Adrenal gland (tissue), 12 donors: ENCODE results near the gene SOCS6. TPM values are rescaled to one million over a fixed set of nuclear protein-coding genes. Genes with fewer than 3 reads are reported as not detected.

ENCODE experiments used
- DNase-seq, 7 donors: peaks; one replicate each; pipeline ENCODE4 v3.0.0-alpha.2; 2019 to 2020
- H3K27ac ChIP-seq, 5 donors: fragments of 200-600 bp; sonication (generic) in 4 of 5; 1 replicate in 3 of 5; 2 replicates in 2 of 5; pipeline versions ENCODE4 v1.5.1 to v1.8.0; 2016 to 2020; ENCODE audit warnings: mild to moderate bottlenecking in 1 of 5
- H3K27me3 ChIP-seq: fragments of 200-600 bp; 2 replicates; pipeline ENCODE4 v1.8.0; 2021
- H3K36me3 ChIP-seq, 2 donors: fragments of 200-600 bp; replicated peaks in 1 of 2; 1 replicate in 1 of 2; 2 replicates in 1 of 2; pipeline versions ENCODE4 v1.5.1 to v1.8.0; 2018 to 2022
- H3K4me1 ChIP-seq, 2 donors: fragments of 200-600 bp; replicated peaks in 1 of 2; 1 replicate in 1 of 2; 2 replicates in 1 of 2; pipeline versions ENCODE4 v1.5.1 to v1.8.0; 2018 to 2021
- H3K4me3 ChIP-seq, 4 donors: fragments of 200-600 bp; sonication (generic) in 3 of 4; one replicate each; pipeline ENCODE4 v1.5.1; 2016 to 2018
- H3K9me3 ChIP-seq, 3 donors: fragments of 200-600 bp; sonication (generic) in 1 of 3; replicated peaks in 1 of 3; 1 replicate in 2 of 3; 2 replicates in 1 of 3; pipeline versions ENCODE4 v1.5.1 to v1.8.0; 2016 to 2021
- CTCF ChIP-seq, 6 experiments: fragments of 450-650 bp in 4 of 6; fragments of 200-600 bp in 2 of 6; sonication (generic) in 1 of 6; IDR thresholded peaks; 1 replicate in 5 of 6; 2 replicates in 1 of 6; pipeline versions ENCODE4 v1.5.1 to v1.8.0; 2016 to 2021; ENCODE audit warnings: antibody characterized with exemption in 6 of 6, mild to moderate bottlenecking in 2 of 6, moderate library complexity in 1 of 6
- POLR2A ChIP-seq, 2 donors: fragments of 450-650 bp; IDR thresholded peaks; one replicate each; pipeline ENCODE4 v1.6.1; 2017; ENCODE audit warnings: antibody characterized with exemption in 2 of 2, mild to moderate bottlenecking in 2 of 2, moderate library complexity in 1 of 2
- WGBS, 4 donors: extraction: QIAGEN DNeasy Blood & Tissue Kit in 2 of 4; methylation state at CpG; one replicate each; pipeline versions ENCODE4 v1.1.5 to v1.1.7; 2013 to 2017; 5-methylcytosine and 5-hydroxymethylcytosine counted together
- intact Hi-C, 2 donors: fragments of 100-400 bp; cut with DNase I; formaldehyde crosslinking; loops; one replicate each; pipeline versions ENCODE4 v1.14.1 to v1.15.0; 2022 to 2023
- polyA plus RNA-seq, 3 donors: library from polyadenylated mRNA; stranded (reverse); fragments of 200-250 nt in 2 of 3; fragments of 350-450 nt in 1 of 3; fragmentation: Illumina TruSeq in 1 of 3; extraction: RNeasy Lipid Tissue Mini Kit (QIAGEN cat#74804) in 1 of 3; gene quantifications; one replicate each; pipeline ENCODE4 v1.2.3, GENCODE V29; 2013 to 2014
- total RNA-seq, 9 donors: library from RNA; depleted of rRNA in 4 of 9; stranded (reverse); fragments of >200 nt in 4 of 9; fragments of 120-200 nt in 1 of 9; fragmentation: NEBNext Ultra II Directional in 1 of 9; extraction: Animal tissue kit (Norgen Biotek cat#: 25700) in 1 of 9; gene quantifications; one replicate each; pipeline versions ENCODE4 v1.1.0 to v1.2.4, GENCODE V29; 2013 to 2023
- donor health status: healthy with polysubstance abuse.
- donor health status: Bipolar disorder and iron deficiency.
- donor health status: DM: yes; HTN: yes; CAD: no.
- donor health status: DM: no; HTN: no; CAD: no.
- donor health status: DM: no; HTN: no; CAD: no.
- donor health status: DM: yes; HTN: yes; CAD: no.

SOCS6 gene
- total and polyA plus RNA-seq, 12 donors, result 4.3 to 25.5 (median 17.4) TPM

DNA sequence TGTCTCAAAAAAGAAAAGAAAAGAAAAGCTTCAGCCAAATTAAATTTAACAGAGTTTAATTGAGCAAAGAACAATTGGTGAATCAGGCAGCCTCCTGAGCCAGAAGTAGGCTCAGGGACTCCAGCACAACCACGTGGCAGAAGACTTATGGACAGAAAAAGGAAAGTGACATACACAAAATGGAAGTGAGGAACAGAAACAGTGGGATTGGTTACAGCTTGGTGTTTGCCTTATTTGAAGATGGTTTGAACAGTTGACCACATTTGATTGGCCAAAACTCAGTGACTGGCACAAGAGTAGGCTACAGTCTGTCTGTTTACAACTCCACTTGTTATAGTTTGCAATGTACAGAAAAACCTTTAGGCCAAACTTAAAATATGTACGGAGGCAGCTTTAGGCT is 83.1 kb downstream of the SOCS6 start:
- no peak overlapping the region for H3K4me3 ChIP-seq
- 61 to 86% (median 79%) methylated on average over 2 of the region's 2 CpGs for WGBS, 4 donors

GRCh38 chr18:70372450-70373041 is 83.7 kb downstream of the SOCS6 start:
- H3K36me3 ChIP-seq, result no peaks in the 10 kb centered on the region
- H3K4me3 ChIP-seq, result no peak overlapping the region
- H3K4me1 ChIP-seq, result no peaks in the 10 kb centered on the region
- WGBS, 4 donors, result 83 to 92% (median 84%) methylated on average over 2 of the region's 2 CpGs
- intact Hi-C loops, result no loop called here
- no peak for DNase-seq
- H3K27ac ChIP-seq, result no peak overlapping the region
- H3K27me3 ChIP-seq, result no peaks in the 10 kb centered on the region
- TF ChIP-seq POLR2A (IDR thresholded peaks at IDR 0.05) (no peak), CTCF (IDR thresholded peaks at IDR 0.05) (no peak)
- no peaks in the 10 kb centered on the region for H3K9me3 ChIP-seq

More for the DNA sequence above, 83.1 kb downstream of the SOCS6 start:
- Histone ChIP-seq H3K36me3 (no peaks in the 10 kb centered on the region), H3K9me3 (no peaks in the 10 kb centered on the region), H3K4me1 (no peaks in the 10 kb centered on the region), H3K27ac (no peak overlapping the region), H3K27me3 (no peaks in the 10 kb centered on the region)
- DNase-seq, result no peak
- intact Hi-C loops, result no loop called here
- TF ChIP-seq CTCF (IDR thresholded peaks at IDR 0.05), result no peak
- no peak for TF ChIP-seq POLR2A (IDR thresholded peaks at IDR 0.05)

- WGBS, 4 donors, result 32 to 50% (median 36%) methylated on average over 5 of the region's 5 CpGs
- H3K4me1 ChIP-seq, result no peaks in the 10 kb centered on the region
- no peak for TF ChIP-seq CTCF (IDR thresholded peaks at IDR 0.05)
- no peak for TF ChIP-seq POLR2A (IDR thresholded peaks at IDR 0.05)
- H3K4me3 ChIP-seq, result no peak overlapping the region
- no peaks in the 10 kb centered on the region for H3K27me3 ChIP-seq
- H3K27ac ChIP-seq, result no peak overlapping the region
- DNase-seq, result peak in 4 of 7 donors; percentile 23 to 42 (median 33)
- H3K36me3 ChIP-seq, result no peaks in the 10 kb centered on the region
- intact Hi-C loops, result no loop called here
- no peaks in the 10 kb centered on the region for H3K9me3 ChIP-seq
Observed at GRCh38 chr18:70373042-70373519, 84.2 kb downstream of the SOCS6 start.

- Histone ChIP-seq H3K4me1 (no peaks in the 10 kb centered on the region), H3K4me3 (no peak overlapping the region), H3K27me3 (no peaks in the 10 kb centered on the region), H3K27ac (no peak overlapping the region), H3K9me3 (no peaks in the 10 kb centered on the region), H3K36me3 (no peaks in the 10 kb centered on the region)
- 83 to 94% (median 88%) methylated on average over 2 of the region's 2 CpGs for WGBS, 4 donors
- DNase-seq, result no peak
- no peak for TF ChIP-seq POLR2A (IDR thresholded peaks at IDR 0.05)
- no peak for TF ChIP-seq CTCF (IDR thresholded peaks at IDR 0.05)
- intact Hi-C loops, result no loop called here
Observed at GRCh38 chr18:70374154-70374553, 85.3 kb downstream of the SOCS6 start.
